ENCODE data around the gene TMEM191C.
"Not testable (repeated sequence)": the region's sequence is repeated elsewhere in the genome, so short reads cannot be mapped to it uniquely, and the experiment has no call there.

GRCh38 chr22:21452666-21453065, 14.5 kb upstream of the TMEM191C start:
- TF ChIP-seq CTCF, EZH2 (IDR thresholded peaks at IDR 0.05): not testable (repeated sequence)
